Stomach (tissue), 4 donors: Measurements from ENCODE around the gene SLC16A2.

Experiments
- EP300 ChIP-seq: sonication (generic); formaldehyde crosslinking; IDR thresholded peaks from one replicate; pipeline ENCODE4 v1.6.1; 2017; ENCODE audit warnings: antibody characterized with exemption
- POLR2A ChIP-seq, 4 donors: fragments of 450-650 bp; IDR thresholded peaks; one replicate each; pipeline ENCODE4 v1.6.1; 2016; ENCODE audit warnings: antibody characterized with exemption in 4 of 4, control low read depth in 2 of 4, mild to moderate bottlenecking in 1 of 4, moderate library complexity in 1 of 4
- POLR2AphosphoS5 ChIP-seq, 3 donors: sonication (generic); formaldehyde crosslinking; IDR thresholded peaks; one replicate each; pipeline ENCODE4 v1.6.1; 2016; ENCODE audit warnings: antibody characterized with exemption in 3 of 3
- TF ChIP-seq, protein P1 (sequence below), 7 experiments: fragments of 450-650 bp in 4 of 7; fragments of 200-600 bp in 3 of 7; sonication (generic) in 3 of 7; IDR thresholded peaks; one replicate each; pipeline ENCODE4 v1.5.1; 2016 to 2019; ENCODE audit warnings: antibody characterized with exemption in 7 of 7, control low read depth in 2 of 7, mild to moderate bottlenecking in 1 of 7

GRCh38 chrX:74500555-74500954, 79.3 kb downstream of the SLC16A2 start:
- TF ChIP-seq POLR2AphosphoS5 (IDR thresholded peaks at IDR 0.05) (no peak), POLR2A (IDR thresholded peaks at IDR 0.05) (no peak), EP300 (no peak)
- TF ChIP-seq, protein P1, sequence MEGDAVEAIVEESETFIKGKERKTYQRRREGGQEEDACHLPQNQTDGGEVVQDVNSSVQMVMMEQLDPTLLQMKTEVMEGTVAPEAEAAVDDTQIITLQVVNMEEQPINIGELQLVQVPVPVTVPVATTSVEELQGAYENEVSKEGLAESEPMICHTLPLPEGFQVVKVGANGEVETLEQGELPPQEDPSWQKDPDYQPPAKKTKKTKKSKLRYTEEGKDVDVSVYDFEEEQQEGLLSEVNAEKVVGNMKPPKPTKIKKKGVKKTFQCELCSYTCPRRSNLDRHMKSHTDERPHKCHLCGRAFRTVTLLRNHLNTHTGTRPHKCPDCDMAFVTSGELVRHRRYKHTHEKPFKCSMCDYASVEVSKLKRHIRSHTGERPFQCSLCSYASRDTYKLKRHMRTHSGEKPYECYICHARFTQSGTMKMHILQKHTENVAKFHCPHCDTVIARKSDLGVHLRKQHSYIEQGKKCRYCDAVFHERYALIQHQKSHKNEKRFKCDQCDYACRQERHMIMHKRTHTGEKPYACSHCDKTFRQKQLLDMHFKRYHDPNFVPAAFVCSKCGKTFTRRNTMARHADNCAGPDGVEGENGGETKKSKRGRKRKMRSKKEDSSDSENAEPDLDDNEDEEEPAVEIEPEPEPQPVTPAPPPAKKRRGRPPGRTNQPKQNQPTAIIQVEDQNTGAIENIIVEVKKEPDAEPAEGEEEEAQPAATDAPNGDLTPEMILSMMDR (IDR thresholded peaks at IDR 0.05): no peak
